GM21717 (cell line): ENCODE results near the gene PRODH2.

ENCODE experiments used
- ATAC-seq: cut with Tn5 transposase; IDR thresholded peaks from one replicate; pipeline ENCODE4 v1.9.1; 2021; ENCODE audit warnings: mild to moderate bottlenecking, moderate library complexity; ENCODE audit not compliant: unreplicated experiment

PRODH2 gene

GRCh38 chr19:35764432-35765315 is 48.0 kb downstream of the PRODH2 start:
- no peak for ATAC-seq

- no peak for ATAC-seq
These were observed 51.8 kb downstream of the PRODH2 start for GRCh38 chr19:35760711-35761349.

- no peak for ATAC-seq
These were observed 52.9 kb downstream of the PRODH2 start for GRCh38 chr19:35759697-35760096.

GRCh38 chr19:35757749-35758608 is 54.7 kb downstream of the PRODH2 start, which contains the start of gene PROSER3:
PROSER3 (plus strand) TSS chr19:35758176; CDS start chr19:35758216, 40 bp downstream.
- ATAC-seq, result peak; percentile 84

GRCh38 chr19:35757231-35757748 is 55.4 kb downstream of the PRODH2 start:
- ATAC-seq, result peak; percentile 5

- ATAC-seq, result no peak
These were observed 56.0 kb downstream of the PRODH2 start, which contains the start of gene HSPB6 for GRCh38 chr19:35756377-35757230. HSPB6 (minus strand) TSS chr19:35757029; CDS start chr19:35757008, 21 bp downstream.

- ATAC-seq, result no peak
These were observed 56.9 kb downstream of the PRODH2 start for GRCh38 chr19:35755550-35756376.

- no peak for ATAC-seq
These were observed 57.5 kb downstream of the PRODH2 start for GRCh38 chr19:35755131-35755549.

- ATAC-seq, result no peak
These were observed 58.1 kb downstream of the PRODH2 start for GRCh38 chr19:35754370-35755130.

GRCh38 chr19:35753634-35754369 is 58.8 kb downstream of the PRODH2 start:
- no peak for ATAC-seq

GRCh38 chr19:35752746-35753350 is 59.8 kb downstream of the PRODH2 start:
- no peak for ATAC-seq

- ATAC-seq, result no peak
These were observed 60.6 kb downstream of the PRODH2 start for GRCh38 chr19:35751839-35752745.

GRCh38 chr19:35750167-35750566 is 62.5 kb downstream of the PRODH2 start:
- no peak for ATAC-seq
